ENCODE results near the gene CNN2. TPM values are rescaled to one million over a fixed set of nuclear protein-coding genes. Genes with fewer than 3 reads are reported as not detected.

Gene CNN2
- total and polyA plus RNA-seq, 9 of the 15 experiments (the other 6 are each of a cell fraction or from before 2014, with no cell fraction given) = 12.1 to 174 (median 52.7) TPM

DNA sequence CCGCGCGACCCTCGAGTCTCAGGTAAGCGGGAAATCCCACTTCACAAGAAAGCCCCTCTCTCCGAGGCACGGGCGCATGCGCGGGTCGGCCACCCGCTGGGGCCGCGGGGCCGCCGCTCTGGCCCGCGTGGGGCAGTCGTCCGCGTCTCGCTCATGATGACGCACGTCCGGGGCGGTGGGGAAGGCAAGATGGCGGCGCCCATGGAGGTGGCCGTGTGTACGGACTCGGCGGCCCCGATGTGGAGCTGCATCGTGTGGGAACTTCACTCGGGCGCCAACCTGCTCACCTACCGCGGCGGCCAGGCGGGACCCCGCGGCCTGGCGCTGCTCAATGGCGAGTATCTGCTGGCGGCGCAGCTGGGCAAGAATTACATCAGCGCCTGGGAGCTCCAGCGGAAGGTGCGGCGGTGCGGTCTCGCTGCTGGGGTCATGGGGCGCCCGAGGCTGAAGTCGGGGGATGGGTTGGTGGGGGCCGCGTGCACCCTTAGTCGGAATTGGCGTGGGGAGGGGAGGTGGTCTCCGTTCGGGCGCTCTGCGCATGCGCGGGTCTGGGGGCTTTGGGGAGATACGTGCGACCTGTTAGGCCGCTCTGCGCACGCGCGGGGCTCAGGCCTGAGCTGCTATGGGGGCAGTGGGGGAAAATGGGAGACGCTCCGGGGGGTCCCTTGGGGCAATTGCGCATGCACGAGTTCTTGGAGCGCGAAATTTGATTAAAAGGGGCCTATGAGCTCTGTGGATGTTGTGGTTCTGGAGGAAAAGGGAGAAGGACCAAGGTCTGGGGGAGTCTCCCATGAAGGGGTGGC, 42.0 kb upstream of the CNN2 start, which contains the start of gene WDR18 (continued):
- TF ChIP-seq, protein P1, sequence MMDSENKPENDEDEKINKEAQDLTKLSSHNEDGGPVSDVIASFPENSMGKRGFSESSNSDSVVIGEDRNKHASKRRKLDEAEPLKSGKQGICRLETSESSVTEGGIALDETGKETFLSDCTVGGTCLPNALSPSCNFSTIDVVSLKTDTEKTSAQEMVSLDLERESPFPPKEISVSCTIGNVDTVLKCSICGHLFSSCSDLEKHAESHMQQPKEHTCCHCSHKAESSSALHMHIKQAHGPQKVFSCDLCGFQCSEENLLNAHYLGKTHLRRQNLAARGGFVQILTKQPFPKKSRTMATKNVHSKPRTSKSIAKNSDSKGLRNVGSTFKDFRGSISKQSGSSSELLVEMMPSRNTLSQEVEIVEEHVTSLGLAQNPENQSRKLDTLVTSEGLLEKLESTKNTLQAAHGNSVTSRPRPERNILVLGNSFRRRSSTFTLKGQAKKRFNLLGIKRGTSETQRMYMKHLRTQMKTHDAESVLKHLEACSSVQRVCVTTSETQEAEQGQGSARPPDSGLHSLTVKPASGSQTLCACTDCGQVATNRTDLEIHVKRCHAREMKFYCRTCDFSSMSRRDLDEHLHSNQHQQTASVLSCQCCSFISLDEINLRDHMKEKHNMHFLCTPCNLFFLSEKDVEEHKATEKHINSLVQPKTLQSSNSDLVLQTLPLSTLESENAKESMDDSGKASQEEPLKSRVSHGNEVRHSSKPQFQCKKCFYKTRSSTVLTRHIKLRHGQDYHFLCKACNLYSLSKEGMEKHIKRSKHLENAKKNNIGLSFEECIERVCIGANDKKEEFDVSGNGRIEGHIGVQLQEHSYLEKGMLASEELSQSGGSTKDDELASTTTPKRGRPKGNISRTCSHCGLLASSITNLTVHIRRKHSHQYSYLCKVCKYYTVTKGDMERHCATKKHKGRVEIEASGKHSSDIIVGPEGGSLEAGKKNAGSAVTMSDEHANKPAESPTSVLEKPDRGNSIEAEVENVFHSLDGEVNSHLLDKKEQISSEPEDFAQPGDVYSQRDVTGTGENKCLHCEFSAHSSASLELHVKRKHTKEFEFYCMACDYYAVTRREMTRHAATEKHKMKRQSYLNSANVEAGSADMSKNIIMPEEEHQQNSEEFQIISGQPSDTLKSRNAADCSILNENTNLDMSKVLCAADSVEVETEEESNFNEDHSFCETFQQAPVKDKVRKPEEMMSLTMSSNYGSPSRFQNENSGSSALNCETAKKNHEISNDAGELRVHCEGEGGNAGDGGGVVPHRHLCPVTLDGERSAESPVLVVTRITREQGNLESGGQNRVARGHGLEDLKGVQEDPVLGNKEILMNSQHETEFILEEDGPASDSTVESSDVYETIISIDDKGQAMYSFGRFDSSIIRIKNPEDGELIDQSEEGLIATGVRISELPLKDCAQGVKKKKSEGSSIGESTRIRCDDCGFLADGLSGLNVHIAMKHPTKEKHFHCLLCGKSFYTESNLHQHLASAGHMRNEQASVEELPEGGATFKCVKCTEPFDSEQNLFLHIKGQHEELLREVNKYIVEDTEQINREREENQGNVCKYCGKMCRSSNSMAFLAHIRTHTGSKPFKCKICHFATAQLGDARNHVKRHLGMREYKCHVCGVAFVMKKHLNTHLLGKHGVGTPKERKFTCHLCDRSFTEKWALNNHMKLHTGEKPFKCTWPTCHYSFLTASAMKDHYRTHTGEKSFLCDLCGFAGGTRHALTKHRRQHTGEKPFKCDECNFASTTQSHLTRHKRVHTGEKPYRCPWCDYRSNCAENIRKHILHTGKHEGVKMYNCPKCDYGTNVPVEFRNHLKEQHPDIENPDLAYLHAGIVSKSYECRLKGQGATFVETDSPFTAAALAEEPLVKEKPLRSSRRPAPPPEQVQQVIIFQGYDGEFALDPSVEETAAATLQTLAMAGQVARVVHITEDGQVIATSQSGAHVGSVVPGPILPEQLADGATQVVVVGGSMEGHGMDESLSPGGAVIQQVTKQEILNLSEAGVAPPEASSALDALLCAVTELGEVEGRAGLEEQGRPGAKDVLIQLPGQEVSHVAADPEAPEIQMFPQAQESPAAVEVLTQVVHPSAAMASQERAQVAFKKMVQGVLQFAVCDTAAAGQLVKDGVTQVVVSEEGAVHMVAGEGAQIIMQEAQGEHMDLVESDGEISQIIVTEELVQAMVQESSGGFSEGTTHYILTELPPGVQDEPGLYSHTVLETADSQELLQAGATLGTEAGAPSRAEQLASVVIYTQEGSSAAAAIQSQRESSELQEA (IDR thresholded peaks at IDR 0.05; ENCODE audit: low read depth) = no peak
- TF ChIP-seq, protein P2, sequence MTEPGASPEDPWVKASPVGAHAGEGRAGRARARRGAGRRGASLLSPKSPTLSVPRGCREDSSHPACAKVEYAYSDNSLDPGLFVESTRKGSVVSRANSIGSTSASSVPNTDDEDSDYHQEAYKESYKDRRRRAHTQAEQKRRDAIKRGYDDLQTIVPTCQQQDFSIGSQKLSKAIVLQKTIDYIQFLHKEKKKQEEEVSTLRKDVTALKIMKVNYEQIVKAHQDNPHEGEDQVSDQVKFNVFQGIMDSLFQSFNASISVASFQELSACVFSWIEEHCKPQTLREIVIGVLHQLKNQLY (CRISPR knock-in tag; conservative IDR thresholded peaks at IDR 0.05) = no peak
- TF ChIP-seq NFIC (IDR thresholded peaks at IDR 0.05) (no peak), CBX2 (IDR thresholded peaks at IDR 0.05; ENCODE audit: insufficient read depth, low read length, poor library complexity, severe bottlenecking) (no peak), POLR3A (IDR thresholded peaks at IDR 0.05; ENCODE audit: borderline replicate concordance, extremely low read depth, insufficient read depth, insufficient read length) (no peak), ZNF324 (CRISPR knock-in tag; IDR thresholded peaks at IDR 0.05) (no peak)
- TF ChIP-seq, protein P3, sequence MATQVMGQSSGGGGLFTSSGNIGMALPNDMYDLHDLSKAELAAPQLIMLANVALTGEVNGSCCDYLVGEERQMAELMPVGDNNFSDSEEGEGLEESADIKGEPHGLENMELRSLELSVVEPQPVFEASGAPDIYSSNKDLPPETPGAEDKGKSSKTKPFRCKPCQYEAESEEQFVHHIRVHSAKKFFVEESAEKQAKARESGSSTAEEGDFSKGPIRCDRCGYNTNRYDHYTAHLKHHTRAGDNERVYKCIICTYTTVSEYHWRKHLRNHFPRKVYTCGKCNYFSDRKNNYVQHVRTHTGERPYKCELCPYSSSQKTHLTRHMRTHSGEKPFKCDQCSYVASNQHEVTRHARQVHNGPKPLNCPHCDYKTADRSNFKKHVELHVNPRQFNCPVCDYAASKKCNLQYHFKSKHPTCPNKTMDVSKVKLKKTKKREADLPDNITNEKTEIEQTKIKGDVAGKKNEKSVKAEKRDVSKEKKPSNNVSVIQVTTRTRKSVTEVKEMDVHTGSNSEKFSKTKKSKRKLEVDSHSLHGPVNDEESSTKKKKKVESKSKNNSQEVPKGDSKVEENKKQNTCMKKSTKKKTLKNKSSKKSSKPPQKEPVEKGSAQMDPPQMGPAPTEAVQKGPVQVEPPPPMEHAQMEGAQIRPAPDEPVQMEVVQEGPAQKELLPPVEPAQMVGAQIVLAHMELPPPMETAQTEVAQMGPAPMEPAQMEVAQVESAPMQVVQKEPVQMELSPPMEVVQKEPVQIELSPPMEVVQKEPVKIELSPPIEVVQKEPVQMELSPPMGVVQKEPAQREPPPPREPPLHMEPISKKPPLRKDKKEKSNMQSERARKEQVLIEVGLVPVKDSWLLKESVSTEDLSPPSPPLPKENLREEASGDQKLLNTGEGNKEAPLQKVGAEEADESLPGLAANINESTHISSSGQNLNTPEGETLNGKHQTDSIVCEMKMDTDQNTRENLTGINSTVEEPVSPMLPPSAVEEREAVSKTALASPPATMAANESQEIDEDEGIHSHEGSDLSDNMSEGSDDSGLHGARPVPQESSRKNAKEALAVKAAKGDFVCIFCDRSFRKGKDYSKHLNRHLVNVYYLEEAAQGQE (IDR thresholded peaks at IDR 0.05; ENCODE audit: borderline replicate concordance) = no peak
- TF ChIP-seq, protein P3 (CRISPR knock-in tag; IDR thresholded peaks at IDR 0.05; ENCODE audit: low read depth) = 0 out of 2 replicates have a peak, but pooled peaks have one; percentile 19
